Kidney (tissue), 14 donors: Measurements from ENCODE around the gene IFNGR1. TPM values are rescaled to one million over a fixed set of nuclear protein-coding genes. Genes with fewer than 3 reads are reported as not detected.

Experiments
- DNase-seq, 5 donors: peaks; one replicate each; pipeline ENCODE4 v3.0.0-alpha.2; 2013 to 2020
- FAIRE-seq: peaks from 2 replicates; lab custom pipeline; 2012; peaks lifted over from hg19 to GRCh38; lab: Jason Lieb, UNC
- H3K27ac ChIP-seq, 2 donors: one replicate each; pipeline ENCODE4 v1.7.0; 2013; ENCODE audit warnings: low read depth in 2 of 2, low read length in 2 of 2, inconsistent platforms in 1 of 2
- H3K27me3 ChIP-seq: one replicate; pipeline ENCODE4 v1.7.1; 2013; ENCODE audit warnings: low read length, inconsistent platforms; ENCODE audit not compliant: control insufficient read depth, insufficient read depth
- H3K36me3 ChIP-seq, 3 donors: one replicate each; pipeline versions ENCODE4 v1.7.0 to v1.7.1; 2013; ENCODE audit warnings: low read length in 3 of 3, control low read depth in 1 of 3, inconsistent platforms in 1 of 3; ENCODE audit not compliant: insufficient read depth in 3 of 3, control insufficient read depth in 2 of 3
- H3K4me1 ChIP-seq, 3 donors: one replicate each; pipeline versions ENCODE4 v1.7.0 to v1.7.1; 2013; ENCODE audit warnings: low read length in 3 of 3, inconsistent platforms in 1 of 3, low read depth in 1 of 3; ENCODE audit not compliant: control insufficient read depth in 2 of 3, insufficient read depth in 2 of 3
- H3K4me3 ChIP-seq, 3 donors: one replicate each; pipeline versions ENCODE4 v1.7.0 to v1.8.1; 2013; ENCODE audit warnings: low read length in 3 of 3, control low read depth in 1 of 3, inconsistent platforms in 1 of 3
- H3K9ac ChIP-seq, 3 donors: one replicate each; pipeline versions ENCODE4 v1.7.0 to v1.7.1; 2013; ENCODE audit warnings: low read length in 3 of 3, control low read depth in 1 of 3, inconsistent platforms in 1 of 3
- H3K9me3 ChIP-seq, 3 donors: one replicate each; pipeline versions ENCODE4 v1.7.0 to v1.7.1; 2013; ENCODE audit warnings: low read length in 3 of 3, control low read depth in 1 of 3, inconsistent platforms in 1 of 3; ENCODE audit not compliant: control insufficient read depth in 2 of 3, insufficient read depth in 1 of 3
- CTCF ChIP-seq: IDR thresholded peaks from 3 replicates; pipeline ENCODE4 v1.5.1; 2012; ENCODE audit warnings: mild to moderate bottlenecking, moderate library complexity, borderline replicate concordance; ENCODE audit not compliant: insufficient read depth; ENCODE audit errors: extremely low read depth
- intact Hi-C: fragments of 100-400 bp; cut with DNase I; formaldehyde crosslinking; loops from one replicate; pipeline ENCODE4 v1.11.1; 2022
- polyA plus RNA-seq: library from polyadenylated mRNA; stranded (reverse); fragments of 350-450 nt; fragmentation: Illumina TruSeq; extraction: RNeasy Lipid Tissue Mini Kit (QIAGEN cat#74804); gene quantifications from one replicate; pipeline ENCODE4 v1.2.3, GENCODE V29; 2014; ENCODE audit warnings: low read depth, low replicate concordance; ENCODE audit not compliant: insufficient read depth
- total RNA-seq: library from RNA; stranded (reverse); fragmentation: NEBNext Ultra II Directional; extraction: Animal tissue kit (Norgen Biotek cat#: 25700); gene quantifications from one replicate; pipeline ENCODE4 v1.2.1, GENCODE V29; 2021
- donor health status: control.
- donor health status: control.
- donor health status: control.
- donor health status: control.
- donor health status: control.
- donor health status: DM: yes; HTN: yes; CAD: no.
- donor health status: Normal renal cell carcinoma (clear cell type).

Gene IFNGR1
- total and polyA plus RNA-seq, 2 donors from 2014 or later, result 42.8 to 94.3 TPM

- H3K4me1 ChIP-seq, result no peaks in the 10 kb centered on the region
- no peak for TF ChIP-seq CTCF
- intact Hi-C loops, result no loop called here
These were observed 69.1 kb downstream of the IFNGR1 start for GRCh38 chr6:137150072-137150471.

GRCh38 chr6:137149035-137149393 is 70.2 kb downstream of the IFNGR1 start:
- peaks cover 0 to 4% (median 2%) of the 10 kb centered on the region in 3 donors for H3K9me3 ChIP-seq
- intact Hi-C loops, result no loop called here
- DNase-seq, result no peak
- no peak for FAIRE-seq
- no peaks in the 10 kb centered on the region for H3K36me3 ChIP-seq
- no peak for TF ChIP-seq CTCF
- no peak overlapping the region for H3K9ac ChIP-seq
- H3K4me1 ChIP-seq, result no peaks in the 10 kb centered on the region
- no peak overlapping the region for H3K4me3 ChIP-seq
- no peak overlapping the region for H3K27ac ChIP-seq
- H3K27me3 ChIP-seq, result no peaks in the 10 kb centered on the region

More at GRCh38 chr6:137150072-137150471, 69.1 kb downstream of the IFNGR1 start:
- no peaks in the 10 kb centered on the region for H3K36me3 ChIP-seq
- no peak overlapping the region for H3K9ac ChIP-seq
- peaks cover 0 to 4% (median 2%) of the 10 kb centered on the region in 3 donors for H3K9me3 ChIP-seq
- H3K27ac ChIP-seq, result no peak overlapping the region
- H3K4me3 ChIP-seq, result no peak overlapping the region
- H3K27me3 ChIP-seq, result no peaks in the 10 kb centered on the region
- DNase-seq (no peak), FAIRE-seq (no peak)

GRCh38 chr6:137148306-137149034 is 70.7 kb downstream of the IFNGR1 start:
- no peak for FAIRE-seq
- intact Hi-C loops, result no loop called here
- H3K9me3 ChIP-seq, result peaks cover 0 to 4% (median 2%) of the 10 kb centered on the region in 3 donors

More at GRCh38 chr6:137148306-137149034, 70.7 kb downstream of the IFNGR1 start:
- Histone ChIP-seq H3K4me3 (no peak overlapping the region), H3K4me1 (no peaks in the 10 kb centered on the region), H3K27me3 (no peaks in the 10 kb centered on the region), H3K27ac (no peak overlapping the region), H3K9ac (no peak overlapping the region), H3K36me3 (no peaks in the 10 kb centered on the region)
- no peak for DNase-seq
- TF ChIP-seq CTCF, result no peak

Other genes starting within 250 kb of the IFNGR1 start
- 0.16 TPM for gene IL20RA, start 174.4 kb downstream of the IFNGR1 start, total RNA-seq
- 0.34 TPM for gene IL20RA, start 174.4 kb downstream of the IFNGR1 start, polyA plus RNA-seq
- not detected for gene IL22RA2, start 45.7 kb downstream of the IFNGR1 start, total RNA-seq
- not detected for gene IL22RA2, start 45.7 kb downstream of the IFNGR1 start, polyA plus RNA-seq